H9 (cell line): ENCODE data around the gene FGD6. TPM values are rescaled to one million over a fixed set of nuclear protein-coding genes. Genes with fewer than 3 reads are reported as not detected.

Source experiments
- DNase-seq: peaks from one replicate; pipeline ENCODE4 v3.0.0-alpha.2; 2017
- H2AFZ ChIP-seq: one replicate; pipeline ENCODE4 v1.6.1; 2013; ENCODE audit warnings: mild to moderate bottlenecking, low read length, control low read depth, moderate library complexity
- H2AK5ac ChIP-seq: 2 replicates; pipeline ENCODE4 v1.6.1; 2013; ENCODE audit warnings: low read length, control low read depth, mixed read lengths; ENCODE audit not compliant: insufficient read length
- H2BK120ac ChIP-seq: one replicate; pipeline ENCODE4 v1.6.1; 2013; ENCODE audit warnings: low read depth, mild to moderate bottlenecking, low read length, control low read depth, inconsistent platforms; ENCODE audit not compliant: poor library complexity, severe bottlenecking
- H2BK12ac ChIP-seq: 2 replicates; pipeline ENCODE4 v1.6.1; 2013; ENCODE audit warnings: low read length, control low read depth, mixed read lengths, low read depth; ENCODE audit not compliant: insufficient read length
- H2BK15ac ChIP-seq: 2 replicates; pipeline ENCODE4 v1.6.1; 2013; ENCODE audit warnings: low read depth, low read length, control low read depth
- H2BK20ac ChIP-seq: one replicate; pipeline ENCODE4 v1.6.1; 2013; ENCODE audit warnings: low read depth, mild to moderate bottlenecking, low read length, control low read depth, inconsistent platforms; ENCODE audit not compliant: poor library complexity, severe bottlenecking
- H2BK5ac ChIP-seq: 2 replicates; pipeline ENCODE4 v1.6.1; 2013; ENCODE audit warnings: low read length, control low read depth, mixed read lengths; ENCODE audit not compliant: insufficient read length
- H3K14ac ChIP-seq: 2 replicates; pipeline ENCODE4 v1.6.1; 2013; ENCODE audit warnings: low read length, control low read depth; ENCODE audit not compliant: insufficient read depth
- H3K18ac ChIP-seq: 2 replicates; pipeline ENCODE4 v1.6.1; 2013; ENCODE audit warnings: low read depth, mild to moderate bottlenecking, mixed read lengths, low read length, control low read depth; ENCODE audit not compliant: insufficient read length
- H3K23ac ChIP-seq: 2 replicates; pipeline ENCODE4 v1.6.1; 2013; ENCODE audit warnings: low read length, control low read depth, mixed read lengths, low read depth; ENCODE audit not compliant: insufficient read length
- H3K23me2 ChIP-seq: 2 replicates; pipeline ENCODE4 v1.6.1; 2013; ENCODE audit warnings: low read depth, mild to moderate bottlenecking, mixed read lengths, low read length, control low read depth; ENCODE audit not compliant: insufficient read length, poor library complexity, severe bottlenecking
- H3K27ac ChIP-seq: 2 replicates; pipeline ENCODE4 v1.5.1; 2013; ENCODE audit warnings: low read length, control low read depth, mixed read lengths, low read depth; ENCODE audit not compliant: insufficient read length
- H3K27me3 ChIP-seq: 2 replicates; pipeline ENCODE4 v1.6.1; 2013; ENCODE audit warnings: low read length, control low read depth, inconsistent platforms; ENCODE audit not compliant: insufficient read depth
- H3K4ac ChIP-seq: 2 replicates; pipeline ENCODE4 v1.6.1; 2013; ENCODE audit warnings: low read depth, mild to moderate bottlenecking, control low read depth, inconsistent platforms, low read length, moderate library complexity
- H3K4me1 ChIP-seq: 2 replicates; pipeline ENCODE4 v1.6.1; 2013; ENCODE audit warnings: low read length, control low read depth, inconsistent platforms; ENCODE audit not compliant: insufficient read depth
- H3K4me2 ChIP-seq: 2 replicates; pipeline ENCODE4 v1.6.1; 2013; ENCODE audit warnings: low read length, control low read depth, mixed read lengths; ENCODE audit not compliant: insufficient read length, insufficient read depth
- H3K56ac ChIP-seq: 2 replicates; pipeline ENCODE4 v1.6.1; 2013; ENCODE audit warnings: low read depth, mild to moderate bottlenecking, mixed read lengths, low read length, control low read depth; ENCODE audit not compliant: insufficient read length
- H3K79me1 ChIP-seq: 2 replicates; pipeline ENCODE4 v1.6.1; 2013; ENCODE audit warnings: low read depth, mild to moderate bottlenecking, moderate library complexity, low read length, control low read depth, inconsistent platforms; ENCODE audit not compliant: insufficient read depth, poor library complexity, severe bottlenecking
- H3K79me2 ChIP-seq: 2 replicates; pipeline ENCODE4 v1.6.1; 2013; ENCODE audit warnings: low read length, control low read depth, inconsistent platforms; ENCODE audit not compliant: insufficient read depth
- H3K9ac ChIP-seq: 2 replicates; pipeline ENCODE4 v1.6.1; 2013; ENCODE audit warnings: low read length, control low read depth, mixed read lengths; ENCODE audit not compliant: insufficient read length; ENCODE audit errors: extremely low read depth
- H3K9me3 ChIP-seq: one replicate; pipeline ENCODE4 v1.6.1; 2013; ENCODE audit warnings: low read depth, low read length, inconsistent platforms; ENCODE audit not compliant: control insufficient read depth
- H3T11ph ChIP-seq: one replicate; pipeline ENCODE4 v1.6.1; 2013; ENCODE audit warnings: mild to moderate bottlenecking, low read length, control low read depth, inconsistent platforms
- H4K20me1 ChIP-seq: one replicate; pipeline ENCODE4 v1.6.1; 2013; ENCODE audit not compliant: control insufficient read depth, insufficient read length, insufficient read depth
- H4K5ac ChIP-seq: 2 replicates; pipeline ENCODE4 v1.6.1; 2013; ENCODE audit warnings: low read depth, mild to moderate bottlenecking, mixed read lengths, low read length, control low read depth; ENCODE audit not compliant: insufficient read length
- H4K8ac ChIP-seq: replicated peaks from 2 replicates; pipeline ENCODE4 v1.6.1; 2013; ENCODE audit warnings: low read length, control low read depth, mixed read lengths, low read depth; ENCODE audit not compliant: insufficient read length
- H4K91ac ChIP-seq: 2 replicates; pipeline ENCODE4 v1.6.1; 2013; ENCODE audit warnings: low read depth, mild to moderate bottlenecking, moderate library complexity, mixed read lengths, low read length, control low read depth; ENCODE audit not compliant: insufficient read length
- H3K27ac Mint-ChIP-seq, 3 experiments: 2 replicates in 2 of 3; 3 replicates in 1 of 3; pipeline ENCODE4 v1.8.0; 2020 to 2021; ENCODE audit warnings: mixed read lengths in 3 of 3, mild to moderate bottlenecking in 1 of 3, moderate library complexity in 1 of 3
- H3K27me3 Mint-ChIP-seq: 2 replicates; pipeline ENCODE4 v1.8.0; 2021; ENCODE audit warnings: low read depth, mild to moderate bottlenecking, moderate library complexity, mixed read lengths
- H3K36me3 Mint-ChIP-seq, 3 experiments: 2 replicates in 2 of 3; 3 replicates in 1 of 3; pipeline ENCODE4 v1.8.0; 2020 to 2021; ENCODE audit warnings: low read depth in 3 of 3, mixed read lengths in 3 of 3; ENCODE audit not compliant: insufficient read depth in 1 of 3
- H3K4me1 Mint-ChIP-seq, 2 experiments: 2 replicates each; pipeline ENCODE4 v1.8.0; 2020; ENCODE audit warnings: mixed read lengths in 2 of 2
- H3K4me3 Mint-ChIP-seq, 2 experiments: 2 replicates in 1 of 2; 3 replicates in 1 of 2; pipeline ENCODE4 v1.8.0; 2020 to 2021; ENCODE audit warnings: mild to moderate bottlenecking in 2 of 2, mixed read lengths in 2 of 2, moderate library complexity in 1 of 2
- H3K9me3 Mint-ChIP-seq, 2 experiments: 2 replicates in 1 of 2; 3 replicates in 1 of 2; pipeline ENCODE4 v1.8.0; 2020; ENCODE audit warnings: mild to moderate bottlenecking in 2 of 2, mixed read lengths in 2 of 2, moderate library complexity in 1 of 2
- CTCF ChIP-seq: fragments of 200-600 bp; sonication (generic); conservative IDR thresholded peaks from 3 replicates; pipeline ENCODE4 v1.8.0; 2021; ENCODE audit warnings: antibody characterized with exemption, mild to moderate bottlenecking
- WGBS: extraction: QIAGEN DNeasy Blood & Tissue Kit; methylation state at CpG from one replicate; pipeline ENCODE4 v1.1.7; 2013; ENCODE audit warnings: missing lambda C conversion rate, low lambda C conversion rate, mixed read lengths; ENCODE audit not compliant: insufficient read length; ENCODE audit errors: extremely low coverage; 5-methylcytosine and 5-hydroxymethylcytosine counted together
- total RNA-seq: library from RNA; stranded (reverse); gene quantifications from 2 replicates; pipeline ENCODE4 v1.2.1, GENCODE V29; 2021

FGD6 gene
- total RNA-seq, 1 experiment from 2014 or later, result 39.5 TPM

- no peaks in the 10 kb centered on the region for H3K27me3 ChIP-seq
- WGBS, result no CpG with 5 or more reads among the region's 1 CpG
- H3K4me1 ChIP-seq, result no peaks in the 10 kb centered on the region
- no peak overlapping the region for H3K9ac ChIP-seq
- H3K79me2 ChIP-seq, result no peaks in the 10 kb centered on the region
- no peak overlapping the region for H2AFZ ChIP-seq
- no peak overlapping the region for H3K4me2 ChIP-seq
- no peak overlapping the region for H2BK20ac ChIP-seq
- Mint-ChIP-seq H3K4me1 (peaks cover 23 to 26% of the 10 kb centered on the region in 2 experiments), H3K9me3 (peaks cover 0 to 5% of the 10 kb centered on the region in 2 experiments; a peak in 2 of 5 replicates), H3K27me3 (no peaks in the 10 kb centered on the region), H3K36me3 (peaks cover 23 to 49% (median 42%) of the 10 kb centered on the region in 3 experiments), H3K27ac (0 out of 7 replicates have a peak overlapping the region, but pooled peaks of 1 of the 3 experiments have one; percentile 33), H3K4me3 (no peak overlapping the region)
- H2BK120ac ChIP-seq, result no peak overlapping the region
- H2AK5ac ChIP-seq, result no peak overlapping the region
- no peaks in the 10 kb centered on the region for H3K9me3 ChIP-seq
- H4K8ac ChIP-seq, result no peak overlapping the region
- H3K27ac ChIP-seq, result no peak overlapping the region
- no peak overlapping the region for H3K23ac ChIP-seq
- H2BK5ac ChIP-seq, result no peak overlapping the region
- no peak overlapping the region for H3K14ac ChIP-seq
- no peak overlapping the region for H3T11ph ChIP-seq
- no peak for TF ChIP-seq CTCF
- H3K79me1 ChIP-seq, result no peaks in the 10 kb centered on the region
- H3K18ac ChIP-seq, result no peak overlapping the region
- no peak overlapping the region for H2BK12ac ChIP-seq
- no peak overlapping the region for H4K91ac ChIP-seq
- H3K23me2 ChIP-seq, result no peaks in the 10 kb centered on the region
- H4K5ac ChIP-seq, result no peak overlapping the region
- no peak for DNase-seq
- no peaks in the 10 kb centered on the region for H4K20me1 ChIP-seq
- no peak overlapping the region for H3K4ac ChIP-seq
- H3K56ac ChIP-seq, result no peak overlapping the region
- H2BK15ac ChIP-seq, result no peak overlapping the region
Measured at GRCh38 chr12:95150501-95150900, 66.8 kb downstream of the FGD6 start.
